ENCODE results near the gene HSPB8. TPM values are rescaled to one million over a fixed set of nuclear protein-coding genes. Genes with fewer than 3 reads are reported as not detected.

HSPB8 gene
- total and polyA plus RNA-seq, 4 donors: 0.56 to 1.8 (median 1.1) TPM

- peaks cover 0 to 2% (median 0%) of the 10 kb centered on the region in 4 donors for H3K4me1 ChIP-seq (ENCODE audit: control insufficient read depth in 4 of 4, insufficient read depth in 4 of 4, low read length in 3 of 4)
- peaks cover 0 to 4% (median 0%) of the 10 kb centered on the region in 4 donors for H3K27me3 ChIP-seq (ENCODE audit: control insufficient read depth in 4 of 4, insufficient read depth in 4 of 4, low read length in 3 of 4)
- WGBS: 33% methylated on average over 4 of the region's 4 CpGs
- no peak overlapping the region for H3K9ac ChIP-seq (ENCODE audit: low read depth in 1 of 2, low read length in 2 of 2)
- no peak overlapping the region for H3K27ac ChIP-seq (ENCODE audit: low read depth in 1 of 2, low read length in 2 of 2)
- H3K36me3 ChIP-seq (ENCODE audit: control insufficient read depth in 4 of 4, insufficient read depth in 3 of 4, low read depth in 1 of 4, low read length in 3 of 4): no peaks in the 10 kb centered on the region
- TF ChIP-seq RAD21 (IDR thresholded peaks at IDR 0.05) (no peak), JUND (IDR thresholded peaks at IDR 0.05) (no peak), ATF3 (IDR thresholded peaks at IDR 0.05) (no peak), YY1 (IDR thresholded peaks at IDR 0.05) (no peak), ZBTB33 (IDR thresholded peaks at IDR 0.05) (no peak), TAF1 (conservative IDR thresholded peaks at IDR 0.05) (no peak), GABPA (IDR thresholded peaks at IDR 0.05 in 1 of 2, conservative IDR thresholded peaks at IDR 0.05 in 1 of 2) (no peak), FOXA1 (IDR thresholded peaks at IDR 0.05) (no peak), SP1 (IDR thresholded peaks at IDR 0.05) (no peak), REST (IDR thresholded peaks at IDR 0.05) (no peak), EGR1 (IDR thresholded peaks at IDR 0.05; ENCODE audit: low read depth in 2 of 2) (no peak), HNF4A (conservative IDR thresholded peaks at IDR 0.05) (no peak), CTCF (IDR thresholded peaks at IDR 0.05; ENCODE audit: low read depth, low read length, missing input control) (no peak), MAX (IDR thresholded peaks at IDR 0.05) (no peak)
- H3K9me3 ChIP-seq (ENCODE audit: control insufficient read depth in 4 of 4, low read length in 3 of 4): no peaks in the 10 kb centered on the region
- no peak overlapping the region for H3K4me3 ChIP-seq (ENCODE audit: low read depth in 1 of 3, low read length in 3 of 3)
- DNase-seq (ENCODE audit: low spot score): no peak
Measured at GRCh38 chr12:119225454-119225853, 46.7 kb downstream of the HSPB8 start.

- DNase-seq (ENCODE audit: low spot score): no peak
- TF ChIP-seq CTCF (IDR thresholded peaks at IDR 0.05; ENCODE audit: low read depth, low read length, missing input control) (no peak), RAD21 (IDR thresholded peaks at IDR 0.05) (no peak), JUND (IDR thresholded peaks at IDR 0.05) (no peak)
- Histone ChIP-seq H3K27me3 (ENCODE audit: control insufficient read depth in 4 of 4, insufficient read depth in 4 of 4, low read length in 3 of 4) (peaks cover 0 to 4% (median 0%) of the 10 kb centered on the region in 4 donors), H3K4me3 (ENCODE audit: low read depth in 1 of 3, low read length in 3 of 3) (no peak overlapping the region), H3K36me3 (ENCODE audit: control insufficient read depth in 4 of 4, insufficient read depth in 3 of 4, low read depth in 1 of 4, low read length in 3 of 4) (no peaks in the 10 kb centered on the region), H3K9ac (ENCODE audit: low read depth in 1 of 2, low read length in 2 of 2) (no peak overlapping the region), H3K4me1 (ENCODE audit: control insufficient read depth in 4 of 4, insufficient read depth in 4 of 4, low read length in 3 of 4) (peaks cover 0 to 2% (median 0%) of the 10 kb centered on the region in 4 donors), H3K9me3 (ENCODE audit: control insufficient read depth in 4 of 4, low read length in 3 of 4) (no peaks in the 10 kb centered on the region), H3K27ac (ENCODE audit: low read depth in 1 of 2, low read length in 2 of 2) (no peak overlapping the region)
- WGBS: 57% methylated on average over 3 of the region's 3 CpGs
Measured at GRCh38 chr12:119227292-119227691, 48.6 kb downstream of the HSPB8 start.

Data from liver (tissue), 9 donors.